Thoracic aorta (tissue), 2 donors: ENCODE data around the gene NTN3. TPM values are rescaled to one million over a fixed set of nuclear protein-coding genes. Genes with fewer than 3 reads are reported as not detected.

Experiments
- ATAC-seq: fragments of 150-250 bp; one replicate; pipeline ENCODE4 v1.8.0; 2017; ENCODE audit warnings: low read depth; ENCODE audit not compliant: insufficient number of reproducible peaks, low FRiP score
- DNase-seq: peaks from one replicate; pipeline ENCODE4 v3.0.0-alpha.2; 2020; ENCODE audit warnings: low spot score
- H3K27ac ChIP-seq, 2 donors: fragments of 200-600 bp; sonication (generic); 1 replicate in 1 of 2; 2 replicates in 1 of 2; pipeline ENCODE4 v1.5.1; 2016; ENCODE audit warnings: mild to moderate bottlenecking in 2 of 2, moderate library complexity in 2 of 2
- H3K27me3 ChIP-seq: fragments of 200-600 bp; sonication (generic); replicated peaks from 2 replicates; pipeline ENCODE4 v1.6.0; 2016; ENCODE audit warnings: mild to moderate bottlenecking; ENCODE audit not compliant: insufficient read depth
- H3K36me3 ChIP-seq: fragments of 200-600 bp; sonication (generic); one replicate; pipeline ENCODE4 v1.5.1; 2016
- H3K4me1 ChIP-seq, 2 donors: fragments of 200-600 bp; sonication (generic); 1 replicate in 1 of 2; 2 replicates in 1 of 2; pipeline versions ENCODE4 v1.5.1 to v1.6.0; 2016; ENCODE audit warnings: low read depth in 2 of 2, mild to moderate bottlenecking in 1 of 2; ENCODE audit not compliant: control insufficient read depth in 1 of 2
- H3K4me3 ChIP-seq: fragments of 200-600 bp; sonication (generic); 2 replicates; pipeline ENCODE4 v1.5.1; 2016; ENCODE audit warnings: mild to moderate bottlenecking
- H3K9me3 ChIP-seq: fragments of 200-600 bp; sonication (generic); 2 replicates; pipeline ENCODE4 v1.5.1; 2016
- total RNA-seq, 2 donors: library from RNA; depleted of rRNA; stranded (reverse); fragments of >200 nt; gene quantifications; one replicate each; pipeline versions ENCODE4 v1.1.0 to v1.2.3, GENCODE V29; 2016
- TF ChIP-seq, protein P1 (sequence below): fragments of 200-600 bp; sonication (generic); IDR thresholded peaks from one replicate; pipeline ENCODE4 v1.5.1; 2019; ENCODE audit warnings: antibody characterized with exemption

NTN3 gene
- total RNA-seq, 2 donors from 2014 or later, result 0.28 TPM; not detected in 1

DNA sequence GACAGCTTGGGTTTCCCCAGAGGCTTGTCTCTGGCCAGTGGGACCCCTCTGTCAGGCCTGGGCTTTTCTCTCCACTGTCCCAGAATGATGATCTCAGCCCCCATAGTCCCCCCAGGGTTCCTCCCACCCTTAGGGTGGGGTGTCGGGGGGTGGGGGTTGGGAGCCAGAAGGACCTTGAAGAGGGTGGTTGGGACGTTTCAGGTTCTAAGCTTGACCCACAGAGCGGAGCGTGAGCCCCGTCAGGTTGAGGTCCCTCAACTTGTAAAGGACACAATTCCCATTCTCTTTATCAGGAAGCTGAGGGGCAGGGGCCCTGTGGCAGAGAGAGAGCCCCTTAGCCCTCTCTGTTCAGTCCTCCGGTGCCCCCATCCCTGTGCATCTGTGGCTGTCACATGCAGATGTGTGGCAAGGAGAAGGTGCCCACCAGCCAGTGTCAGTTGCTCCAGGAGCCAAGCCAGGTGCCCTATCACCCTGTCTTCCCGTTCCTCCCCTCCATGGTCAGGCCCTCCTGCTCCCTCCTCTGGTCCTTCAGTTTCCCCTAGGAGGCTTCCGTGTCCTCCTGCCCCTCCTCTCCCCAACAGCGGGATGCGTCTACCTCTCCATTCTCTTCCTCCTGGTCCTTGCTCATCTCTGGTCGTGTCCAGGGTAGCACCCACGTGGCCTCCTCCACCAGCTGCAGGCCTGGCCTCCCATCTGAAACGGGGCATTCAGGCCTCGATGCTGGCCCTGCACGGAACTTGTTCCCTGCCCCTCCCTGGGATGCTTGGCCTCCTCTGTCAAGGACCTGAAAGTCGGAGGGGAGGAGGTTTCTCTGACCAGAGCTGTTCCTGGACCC, 1.5 kb upstream of the NTN3 start:
- no peaks in the 10 kb centered on the region for H3K36me3 ChIP-seq
- DNase-seq, result no peak

DNA sequence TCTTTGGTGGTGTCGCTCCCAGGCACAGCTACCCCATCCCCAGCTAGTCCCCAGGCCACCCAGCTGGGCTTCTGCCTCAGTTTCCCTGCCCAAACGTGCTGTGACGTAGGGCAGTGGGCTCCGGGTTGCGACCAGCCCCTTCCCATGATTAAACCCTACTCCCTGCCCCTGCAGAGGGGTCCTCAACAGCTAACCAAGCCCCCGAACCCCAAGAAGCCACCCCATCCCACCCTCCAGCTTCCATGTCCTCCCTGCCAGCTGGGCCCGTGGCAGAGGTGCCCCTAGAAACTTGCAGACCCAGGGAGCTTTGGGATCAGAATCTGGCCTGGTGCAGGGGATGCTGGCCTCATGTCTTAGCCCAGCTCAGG, 879 bp upstream of the NTN3 start:
- H3K4me3 ChIP-seq, result no peak overlapping the region
- H3K4me1 ChIP-seq, result peaks cover 27 to 41% of the 10 kb centered on the region in 2 donors
- TF ChIP-seq, protein P1, sequence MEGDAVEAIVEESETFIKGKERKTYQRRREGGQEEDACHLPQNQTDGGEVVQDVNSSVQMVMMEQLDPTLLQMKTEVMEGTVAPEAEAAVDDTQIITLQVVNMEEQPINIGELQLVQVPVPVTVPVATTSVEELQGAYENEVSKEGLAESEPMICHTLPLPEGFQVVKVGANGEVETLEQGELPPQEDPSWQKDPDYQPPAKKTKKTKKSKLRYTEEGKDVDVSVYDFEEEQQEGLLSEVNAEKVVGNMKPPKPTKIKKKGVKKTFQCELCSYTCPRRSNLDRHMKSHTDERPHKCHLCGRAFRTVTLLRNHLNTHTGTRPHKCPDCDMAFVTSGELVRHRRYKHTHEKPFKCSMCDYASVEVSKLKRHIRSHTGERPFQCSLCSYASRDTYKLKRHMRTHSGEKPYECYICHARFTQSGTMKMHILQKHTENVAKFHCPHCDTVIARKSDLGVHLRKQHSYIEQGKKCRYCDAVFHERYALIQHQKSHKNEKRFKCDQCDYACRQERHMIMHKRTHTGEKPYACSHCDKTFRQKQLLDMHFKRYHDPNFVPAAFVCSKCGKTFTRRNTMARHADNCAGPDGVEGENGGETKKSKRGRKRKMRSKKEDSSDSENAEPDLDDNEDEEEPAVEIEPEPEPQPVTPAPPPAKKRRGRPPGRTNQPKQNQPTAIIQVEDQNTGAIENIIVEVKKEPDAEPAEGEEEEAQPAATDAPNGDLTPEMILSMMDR, result no peak
- H3K27ac ChIP-seq, result no peak overlapping the region
- ATAC-seq, result no peak
- no peaks in the 10 kb centered on the region for H3K27me3 ChIP-seq
- no peak for DNase-seq
- H3K36me3 ChIP-seq, result no peaks in the 10 kb centered on the region
- no peaks in the 10 kb centered on the region for H3K9me3 ChIP-seq

More for the DNA sequence above, 1.5 kb upstream of the NTN3 start:
- H3K4me1 ChIP-seq, result peaks cover 27 to 41% of the 10 kb centered on the region in 2 donors
- H3K4me3 ChIP-seq, result no peak overlapping the region
- no peak for ATAC-seq
- H3K27ac ChIP-seq, result no peak overlapping the region
- H3K27me3 ChIP-seq, result no peaks in the 10 kb centered on the region
- no peaks in the 10 kb centered on the region for H3K9me3 ChIP-seq
- TF ChIP-seq, protein P1, result no peak

DNA sequence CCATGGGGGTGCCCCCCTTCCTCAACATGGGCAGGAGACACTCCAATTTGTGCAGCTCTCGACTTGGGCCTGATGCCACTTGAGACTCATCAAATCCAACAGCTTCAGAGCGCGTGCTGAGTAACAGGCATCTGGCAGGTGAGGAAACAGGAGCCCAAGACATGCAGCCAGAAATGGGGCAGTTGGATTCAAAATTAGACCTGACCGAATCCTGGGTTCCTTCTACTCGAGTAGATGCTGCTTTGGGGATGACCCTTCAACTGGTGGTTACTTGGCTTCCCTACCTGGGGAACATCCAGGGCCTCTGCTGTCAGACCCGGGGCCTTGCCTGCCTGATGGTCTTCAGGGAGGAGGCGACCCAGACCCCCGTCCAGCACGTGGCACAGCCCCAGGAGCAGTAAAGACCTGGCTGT, 488 bp upstream of the NTN3 start:
- ATAC-seq, result no peak
- H3K36me3 ChIP-seq, result no peaks in the 10 kb centered on the region
- TF ChIP-seq, protein P1, result no peak
- peaks cover 29 to 44% of the 10 kb centered on the region in 2 donors for H3K4me1 ChIP-seq
- no peaks in the 10 kb centered on the region for H3K9me3 ChIP-seq
- H3K4me3 ChIP-seq, result no peak overlapping the region
- DNase-seq, result no peak
- no peaks in the 10 kb centered on the region for H3K27me3 ChIP-seq
- H3K27ac ChIP-seq, result no peak overlapping the region

DNA sequence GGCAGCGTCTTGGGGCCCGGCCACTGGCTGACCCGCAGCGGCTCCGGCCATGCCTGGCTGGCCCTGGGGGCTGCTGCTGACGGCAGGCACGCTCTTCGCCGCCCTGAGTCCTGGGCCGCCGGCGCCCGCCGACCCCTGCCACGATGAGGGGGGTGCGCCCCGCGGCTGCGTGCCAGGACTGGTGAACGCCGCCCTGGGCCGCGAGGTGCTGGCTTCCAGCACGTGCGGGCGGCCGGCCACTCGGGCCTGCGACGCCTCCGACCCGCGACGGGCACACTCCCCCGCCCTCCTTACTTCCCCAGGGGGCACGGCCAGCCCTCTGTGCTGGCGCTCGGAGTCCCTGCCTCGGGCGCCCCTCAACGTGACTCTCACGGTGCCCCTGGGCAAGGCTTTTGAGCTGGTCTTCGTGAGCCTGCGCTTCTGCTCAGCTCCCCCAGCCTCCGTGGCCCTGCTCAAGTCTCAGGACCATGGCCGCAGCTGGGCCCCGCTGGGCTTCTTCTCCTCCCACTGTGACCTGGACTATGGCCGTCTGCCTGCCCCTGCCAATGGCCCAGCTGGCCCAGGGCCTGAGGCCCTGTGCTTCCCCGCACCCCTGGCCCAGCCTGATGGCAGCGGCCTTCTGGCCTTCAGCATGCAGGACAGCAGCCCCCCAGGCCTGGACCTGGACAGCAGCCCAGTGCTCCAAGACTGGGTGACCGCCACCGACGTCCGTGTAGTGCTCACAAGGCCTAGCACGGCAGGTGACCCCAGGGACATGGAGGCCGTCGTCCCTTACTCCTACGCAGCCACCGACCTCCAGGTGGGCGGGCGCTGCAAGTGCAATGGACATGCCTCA, 773 bp downstream of the NTN3 start:
- Histone ChIP-seq H3K27ac (no peak overlapping the region), H3K36me3 (no peaks in the 10 kb centered on the region), H3K4me1 (peaks cover 34 to 50% of the 10 kb centered on the region in 2 donors), H3K4me3 (peak overlapping the region; percentile 47), H3K9me3 (no peaks in the 10 kb centered on the region), H3K27me3 (no peaks in the 10 kb centered on the region)
- no peak for ATAC-seq
- TF ChIP-seq, protein P1, result no peak
- DNase-seq, result no peak

DNA sequence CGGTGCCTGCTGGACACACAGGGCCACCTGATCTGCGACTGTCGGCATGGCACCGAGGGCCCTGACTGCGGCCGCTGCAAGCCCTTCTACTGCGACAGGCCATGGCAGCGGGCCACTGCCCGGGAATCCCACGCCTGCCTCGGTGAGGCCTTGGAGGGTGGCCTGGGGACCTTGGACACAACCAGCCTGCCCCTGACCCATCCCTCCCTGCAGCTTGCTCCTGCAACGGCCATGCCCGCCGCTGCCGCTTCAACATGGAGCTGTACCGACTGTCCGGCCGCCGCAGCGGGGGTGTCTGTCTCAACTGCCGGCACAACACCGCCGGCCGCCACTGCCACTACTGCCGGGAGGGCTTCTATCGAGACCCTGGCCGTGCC, 1.4 kb downstream of the NTN3 start:
- Histone ChIP-seq H3K27me3 (no peaks in the 10 kb centered on the region), H3K9me3 (no peaks in the 10 kb centered on the region), H3K4me1 (peaks cover 34 to 50% of the 10 kb centered on the region in 2 donors), H3K36me3 (no peaks in the 10 kb centered on the region), H3K27ac (no peak overlapping the region), H3K4me3 (no peak overlapping the region)
- no peak for DNase-seq
- TF ChIP-seq, protein P1, result no peak
- ATAC-seq, result no peak
